ENCODE measurements around the gene GLI3.

DNA sequence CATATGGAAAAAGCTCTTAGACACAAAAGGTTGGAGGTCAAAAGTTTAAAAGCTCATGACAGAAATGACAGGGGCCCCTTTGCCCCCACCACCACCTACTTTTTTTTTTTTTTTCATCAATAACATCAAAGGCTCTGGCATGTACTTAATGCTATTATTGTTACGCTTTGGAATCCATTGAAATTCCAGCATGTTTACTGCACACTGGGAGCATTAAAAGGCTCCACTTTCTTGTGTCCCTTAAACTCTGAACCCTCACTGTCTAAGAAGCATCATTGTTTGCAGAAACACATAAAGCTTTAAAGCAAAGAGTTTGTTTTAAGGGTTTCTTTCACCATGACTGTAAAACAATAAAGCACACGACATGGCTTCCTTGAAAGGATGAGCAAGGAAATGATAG, 149.4 kb downstream of the GLI3 start:
- TF ChIP-seq, protein P1, sequence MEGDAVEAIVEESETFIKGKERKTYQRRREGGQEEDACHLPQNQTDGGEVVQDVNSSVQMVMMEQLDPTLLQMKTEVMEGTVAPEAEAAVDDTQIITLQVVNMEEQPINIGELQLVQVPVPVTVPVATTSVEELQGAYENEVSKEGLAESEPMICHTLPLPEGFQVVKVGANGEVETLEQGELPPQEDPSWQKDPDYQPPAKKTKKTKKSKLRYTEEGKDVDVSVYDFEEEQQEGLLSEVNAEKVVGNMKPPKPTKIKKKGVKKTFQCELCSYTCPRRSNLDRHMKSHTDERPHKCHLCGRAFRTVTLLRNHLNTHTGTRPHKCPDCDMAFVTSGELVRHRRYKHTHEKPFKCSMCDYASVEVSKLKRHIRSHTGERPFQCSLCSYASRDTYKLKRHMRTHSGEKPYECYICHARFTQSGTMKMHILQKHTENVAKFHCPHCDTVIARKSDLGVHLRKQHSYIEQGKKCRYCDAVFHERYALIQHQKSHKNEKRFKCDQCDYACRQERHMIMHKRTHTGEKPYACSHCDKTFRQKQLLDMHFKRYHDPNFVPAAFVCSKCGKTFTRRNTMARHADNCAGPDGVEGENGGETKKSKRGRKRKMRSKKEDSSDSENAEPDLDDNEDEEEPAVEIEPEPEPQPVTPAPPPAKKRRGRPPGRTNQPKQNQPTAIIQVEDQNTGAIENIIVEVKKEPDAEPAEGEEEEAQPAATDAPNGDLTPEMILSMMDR (IDR thresholded peaks at IDR 0.05; ENCODE audit: low read length), result no peak
- no peak for TF ChIP-seq EZH2 (optimal IDR thresholded peaks at IDR 0.05; ENCODE audit: low read depth, low read length)
